HG03280 (cell line): ENCODE results near the gene RNF113B.

ENCODE experiments used
- ATAC-seq: cut with Tn5 transposase; IDR thresholded peaks from one replicate; pipeline ENCODE4 v1.9.1; 2021; ENCODE audit warnings: mild to moderate bottlenecking, moderate library complexity; ENCODE audit not compliant: unreplicated experiment

Gene RNF113B

GRCh38 chr13:98176777-98177608 lies at the start of gene RNF113B:
TSS of gene RNF113B (minus strand) at chr13:98177269. CDS start at chr13:98177236, 33 bp downstream.
- ATAC-seq: no peak

GRCh38 chr13:98226496-98226895 lies 49.4 kb upstream of the RNF113B start:
- no peak for ATAC-seq

GRCh38 chr13:98225036-98225940 lies 48.2 kb upstream of the RNF113B start:
- ATAC-seq: no peak

GRCh38 chr13:98224557-98224956 lies 47.5 kb upstream of the RNF113B start:
- no peak for ATAC-seq

- no peak for ATAC-seq
Observed at GRCh38 chr13:98223741-98224140, 46.7 kb upstream of the RNF113B start.

GRCh38 chr13:98222816-98223215 lies 45.7 kb upstream of the RNF113B start:
- no peak for ATAC-seq

- no peak for ATAC-seq
Observed at GRCh38 chr13:98222081-98222554, 45.0 kb upstream of the RNF113B start.

- ATAC-seq: no peak
Observed at GRCh38 chr13:98221234-98221633, 44.2 kb upstream of the RNF113B start.

GRCh38 chr13:98220271-98220791 lies 43.3 kb upstream of the RNF113B start:
- ATAC-seq: no peak

GRCh38 chr13:98219685-98220084 lies 42.6 kb upstream of the RNF113B start:
- no peak for ATAC-seq

- ATAC-seq: no peak
Observed at GRCh38 chr13:98217597-98217996, 40.5 kb upstream of the RNF113B start.

- ATAC-seq: no peak
Observed at GRCh38 chr13:98216711-98217285, 39.7 kb upstream of the RNF113B start.

GRCh38 chr13:98216135-98216565 lies 39.1 kb upstream of the RNF113B start:
- ATAC-seq: no peak

- ATAC-seq: no peak
Observed at GRCh38 chr13:98215508-98215907, 38.4 kb upstream of the RNF113B start.

GRCh38 chr13:98214707-98215106 lies 37.6 kb upstream of the RNF113B start:
- no peak for ATAC-seq

- ATAC-seq: no peak
Observed at GRCh38 chr13:98214008-98214643, 37.1 kb upstream of the RNF113B start.

- ATAC-seq: no peak
Observed at GRCh38 chr13:98213354-98213753, 36.3 kb upstream of the RNF113B start.

GRCh38 chr13:98212763-98213162 lies 35.7 kb upstream of the RNF113B start:
- ATAC-seq: no peak

- ATAC-seq: no peak
Observed at GRCh38 chr13:98208606-98209005, 31.5 kb upstream of the RNF113B start.

GRCh38 chr13:98207416-98207815 lies 30.3 kb upstream of the RNF113B start:
- ATAC-seq: no peak
